Uterus (tissue), 4 donors: ENCODE data around the gene NAE1. TPM values are rescaled to one million over a fixed set of nuclear protein-coding genes. Genes with fewer than 3 reads are reported as not detected.

Experiments used
- DNase-seq, 2 donors: peaks; one replicate each; pipeline ENCODE4 v3.0.0-alpha.2; 2019 to 2020
- H3K27ac ChIP-seq, 2 donors: fragments of 200-600 bp; sonication (generic); 1 replicate in 1 of 2; 2 replicates in 1 of 2; pipeline ENCODE4 v1.5.1; 2016 to 2018
- H3K27me3 ChIP-seq, 2 donors: fragments of 200-600 bp; sonication (generic); one replicate each; pipeline ENCODE4 v1.5.1; 2018 to 2019; ENCODE audit warnings: control low read depth in 1 of 2
- H3K36me3 ChIP-seq, 2 donors: fragments of 200-600 bp; sonication (generic); one replicate each; pipeline ENCODE4 v1.5.1; 2019; ENCODE audit warnings: control low read depth in 1 of 2
- H3K4me1 ChIP-seq, 2 donors: fragments of 200-600 bp; sonication (generic); one replicate each; pipeline ENCODE4 v1.5.1; 2018 to 2019; ENCODE audit warnings: control low read depth in 1 of 2
- H3K4me3 ChIP-seq, 2 donors: fragments of 200-600 bp; sonication (generic); 1 replicate in 1 of 2; 2 replicates in 1 of 2; pipeline ENCODE4 v1.5.1; 2018 to 2019; ENCODE audit warnings: mild to moderate bottlenecking in 1 of 2
- H3K9me3 ChIP-seq, 2 donors: fragments of 200-600 bp; sonication (generic); one replicate each; pipeline ENCODE4 v1.5.1; 2019; ENCODE audit warnings: control low read depth in 1 of 2
- CTCF ChIP-seq, 4 experiments: fragments of 200-600 bp in 2 of 4; fragments of 450-650 bp in 2 of 4; sonication (generic) in 2 of 4; IDR thresholded peaks; one replicate each; pipeline ENCODE4 v1.5.1; 2016 to 2019; ENCODE audit warnings: antibody characterized with exemption in 4 of 4, mild to moderate bottlenecking in 2 of 4, moderate library complexity in 1 of 4
- POLR2A ChIP-seq, 2 donors: fragments of 450-650 bp; IDR thresholded peaks; one replicate each; pipeline ENCODE4 v1.6.1; 2016; ENCODE audit warnings: antibody characterized with exemption in 2 of 2, mild to moderate bottlenecking in 1 of 2, moderate library complexity in 1 of 2
- intact Hi-C: fragments of 100-400 bp; cut with DNase I; formaldehyde crosslinking; loops from one replicate; pipeline ENCODE4 v1.15.1; 2023; ENCODE audit warnings: low total_unique reads
- total RNA-seq, 4 donors: library from RNA; depleted of rRNA in 3 of 4; stranded (reverse); fragments of >200 nt in 3 of 4; gene quantifications; one replicate each; pipeline versions ENCODE4 v1.1.0 to v1.2.4, GENCODE V29; 2014 to 2023
- donor health status: DM: yes; HTN: yes; CAD: no.

The NAE1 gene
- total RNA-seq, result 10 to 100 TPM; 32.6 to 83.5 (median 59.8) TPM

- Histone ChIP-seq H3K27ac (peak within 1 kb of the TSS; percentile 86 to 92), H3K9me3 (no peaks in the 10 kb centered on the region), H3K27me3 (no peaks in the 10 kb centered on the region), H3K4me3 (peak within 1 kb of the TSS; percentile 51 to 57), H3K36me3 (no peaks in the 10 kb centered on the region), H3K4me1 (peaks cover 0 to 11% of the 10 kb centered on the region in 2 donors)
- TF ChIP-seq CTCF (IDR thresholded peaks at IDR 0.05) (peak; percentile 93 to 99 (median 98)), POLR2A (IDR thresholded peaks at IDR 0.05) (peak; percentile 87 to 94)
- DNase-seq, result peak; percentile 73 to 87
- intact Hi-C loops, result no loop called here
Observed at GRCh38 chr16:66830422-66831404, at the start of gene NAE1. Gene NAE1 (minus strand): TSS chr16:66830976. CDS start chr16:66830899, 77 bp downstream.

- intact Hi-C loops, result no loop called here
- no peaks in the 10 kb centered on the region for H3K36me3 ChIP-seq
- H3K9me3 ChIP-seq, result no peaks in the 10 kb centered on the region
- no peaks in the 10 kb centered on the region for H3K27me3 ChIP-seq
- no peak for DNase-seq
- H3K4me3 ChIP-seq, result no peak overlapping the region
- no peak overlapping the region for H3K27ac ChIP-seq
- peaks cover 0 to 5% of the 10 kb centered on the region in 2 donors for H3K4me1 ChIP-seq
- TF ChIP-seq CTCF (IDR thresholded peaks at IDR 0.05) (no peak), POLR2A (IDR thresholded peaks at IDR 0.05) (no peak)
Observed at GRCh38 chr16:66878067-66878466, 47.3 kb upstream of the NAE1 start.

- H3K9me3 ChIP-seq, result no peaks in the 10 kb centered on the region
- peaks cover 0 to 4% of the 10 kb centered on the region in 2 donors for H3K4me1 ChIP-seq
- no peak overlapping the region for H3K4me3 ChIP-seq
- TF ChIP-seq POLR2A (IDR thresholded peaks at IDR 0.05), result no peak
- TF ChIP-seq CTCF (IDR thresholded peaks at IDR 0.05), result no peak
- intact Hi-C loops, result no loop called here
- H3K36me3 ChIP-seq, result no peaks in the 10 kb centered on the region
- H3K27ac ChIP-seq, result peak overlapping the region; percentile 68 to 72
- no peaks in the 10 kb centered on the region for H3K27me3 ChIP-seq
- no peak for DNase-seq
Observed at GRCh38 chr16:66874079-66874775, 43.5 kb upstream of the NAE1 start.

GRCh38 chr16:66873685-66874055 lies 42.9 kb upstream of the NAE1 start:
- Histone ChIP-seq H3K27ac (peak overlapping the region; percentile 76 to 80), H3K4me1 (peaks cover 0 to 4% of the 10 kb centered on the region in 2 donors), H3K27me3 (no peaks in the 10 kb centered on the region), H3K9me3 (no peaks in the 10 kb centered on the region), H3K36me3 (no peaks in the 10 kb centered on the region), H3K4me3 (no peak overlapping the region)
- intact Hi-C loops, result no loop called here
- no peak for DNase-seq
- no peak for TF ChIP-seq CTCF (IDR thresholded peaks at IDR 0.05)
- no peak for TF ChIP-seq POLR2A (IDR thresholded peaks at IDR 0.05)
